ENCODE results near the gene FADD.

DNA sequence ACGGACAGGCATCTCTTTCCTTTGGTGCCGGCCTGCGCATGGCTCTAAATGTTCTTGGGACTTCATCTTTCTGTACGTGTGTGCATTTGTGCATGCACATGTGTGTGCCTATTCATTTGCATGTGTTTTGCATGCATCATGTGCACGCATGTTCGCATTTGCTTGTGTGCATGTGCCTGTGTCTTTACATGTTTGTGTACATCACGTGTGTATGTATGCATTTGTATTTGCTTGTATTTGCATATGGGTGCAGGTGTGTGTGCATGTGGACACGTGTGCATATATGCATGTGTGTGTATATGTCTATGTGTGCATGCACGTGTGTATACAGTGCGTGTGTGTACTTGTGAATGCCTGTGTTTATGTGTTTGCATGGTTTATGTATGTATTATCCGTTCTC is 13.5 kb upstream of the FADD start:
- no peak for TF ChIP-seq POLR2A (IDR thresholded peaks at IDR 0.05)
- TF ChIP-seq, protein P1, sequence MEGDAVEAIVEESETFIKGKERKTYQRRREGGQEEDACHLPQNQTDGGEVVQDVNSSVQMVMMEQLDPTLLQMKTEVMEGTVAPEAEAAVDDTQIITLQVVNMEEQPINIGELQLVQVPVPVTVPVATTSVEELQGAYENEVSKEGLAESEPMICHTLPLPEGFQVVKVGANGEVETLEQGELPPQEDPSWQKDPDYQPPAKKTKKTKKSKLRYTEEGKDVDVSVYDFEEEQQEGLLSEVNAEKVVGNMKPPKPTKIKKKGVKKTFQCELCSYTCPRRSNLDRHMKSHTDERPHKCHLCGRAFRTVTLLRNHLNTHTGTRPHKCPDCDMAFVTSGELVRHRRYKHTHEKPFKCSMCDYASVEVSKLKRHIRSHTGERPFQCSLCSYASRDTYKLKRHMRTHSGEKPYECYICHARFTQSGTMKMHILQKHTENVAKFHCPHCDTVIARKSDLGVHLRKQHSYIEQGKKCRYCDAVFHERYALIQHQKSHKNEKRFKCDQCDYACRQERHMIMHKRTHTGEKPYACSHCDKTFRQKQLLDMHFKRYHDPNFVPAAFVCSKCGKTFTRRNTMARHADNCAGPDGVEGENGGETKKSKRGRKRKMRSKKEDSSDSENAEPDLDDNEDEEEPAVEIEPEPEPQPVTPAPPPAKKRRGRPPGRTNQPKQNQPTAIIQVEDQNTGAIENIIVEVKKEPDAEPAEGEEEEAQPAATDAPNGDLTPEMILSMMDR (IDR thresholded peaks at IDR 0.05), result no peak

Data from lower leg skin (tissue), 3 donors.